Tibial nerve (tissue), 3 donors: ENCODE data around the gene PRR11.

Source experiments
- POLR2A ChIP-seq, 2 donors: fragments of 450-650 bp; IDR thresholded peaks; one replicate each; pipeline ENCODE4 v1.6.1; 2017; ENCODE audit warnings: antibody characterized with exemption in 2 of 2, mild to moderate bottlenecking in 2 of 2, moderate library complexity in 2 of 2
- TF ChIP-seq, protein P1 (sequence below), 5 experiments: fragments of 200-600 bp in 3 of 5; fragments of 450-650 bp in 2 of 5; sonication (generic) in 3 of 5; IDR thresholded peaks; one replicate each; pipeline ENCODE4 v1.5.1; 2016 to 2019; ENCODE audit warnings: antibody characterized with exemption in 5 of 5, mild to moderate bottlenecking in 3 of 5, moderate library complexity in 2 of 5

GRCh38 chr17:59167571-59168001 lies 12.0 kb downstream of the PRR11 start:
- TF ChIP-seq, protein P1, sequence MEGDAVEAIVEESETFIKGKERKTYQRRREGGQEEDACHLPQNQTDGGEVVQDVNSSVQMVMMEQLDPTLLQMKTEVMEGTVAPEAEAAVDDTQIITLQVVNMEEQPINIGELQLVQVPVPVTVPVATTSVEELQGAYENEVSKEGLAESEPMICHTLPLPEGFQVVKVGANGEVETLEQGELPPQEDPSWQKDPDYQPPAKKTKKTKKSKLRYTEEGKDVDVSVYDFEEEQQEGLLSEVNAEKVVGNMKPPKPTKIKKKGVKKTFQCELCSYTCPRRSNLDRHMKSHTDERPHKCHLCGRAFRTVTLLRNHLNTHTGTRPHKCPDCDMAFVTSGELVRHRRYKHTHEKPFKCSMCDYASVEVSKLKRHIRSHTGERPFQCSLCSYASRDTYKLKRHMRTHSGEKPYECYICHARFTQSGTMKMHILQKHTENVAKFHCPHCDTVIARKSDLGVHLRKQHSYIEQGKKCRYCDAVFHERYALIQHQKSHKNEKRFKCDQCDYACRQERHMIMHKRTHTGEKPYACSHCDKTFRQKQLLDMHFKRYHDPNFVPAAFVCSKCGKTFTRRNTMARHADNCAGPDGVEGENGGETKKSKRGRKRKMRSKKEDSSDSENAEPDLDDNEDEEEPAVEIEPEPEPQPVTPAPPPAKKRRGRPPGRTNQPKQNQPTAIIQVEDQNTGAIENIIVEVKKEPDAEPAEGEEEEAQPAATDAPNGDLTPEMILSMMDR (IDR thresholded peaks at IDR 0.05) = no peak
- no peak for TF ChIP-seq POLR2A (IDR thresholded peaks at IDR 0.05)
